Esophagus (tissue), 2 donors: ENCODE results near the gene COL1A1. TPM values are rescaled to one million over a fixed set of nuclear protein-coding genes. Genes with fewer than 3 reads are reported as not detected.
A peak's percentile ranks its signal among the peaks of the same experiment; 100 is the strongest.

Experiments
- H3K27ac ChIP-seq, 2 donors: one replicate each; pipeline ENCODE4 v1.5.1; 2013; ENCODE audit warnings: low read depth in 2 of 2, mild to moderate bottlenecking in 2 of 2, inconsistent platforms in 1 of 2, low read length in 1 of 2, moderate library complexity in 1 of 2
- H3K27me3 ChIP-seq, 2 donors: one replicate each; pipeline ENCODE4 v1.6.1; 2013; ENCODE audit warnings: low read length in 2 of 2, control low read depth in 1 of 2, mild to moderate bottlenecking in 1 of 2; ENCODE audit not compliant: insufficient read depth in 2 of 2, control insufficient read depth in 1 of 2
- H3K36me3 ChIP-seq, 2 donors: one replicate each; pipeline ENCODE4 v1.6.1; 2013; ENCODE audit warnings: low read length in 1 of 2; ENCODE audit not compliant: control insufficient read depth in 2 of 2, insufficient read depth in 2 of 2
- H3K4me1 ChIP-seq, 2 donors: one replicate each; pipeline ENCODE4 v1.6.1; 2013; ENCODE audit warnings: low read length in 1 of 2; ENCODE audit not compliant: control insufficient read depth in 2 of 2, insufficient read depth in 2 of 2
- H3K4me3 ChIP-seq, 2 donors: one replicate each; pipeline ENCODE4 v1.5.1; 2013; ENCODE audit warnings: low read length in 2 of 2, mild to moderate bottlenecking in 2 of 2, low read depth in 1 of 2, moderate library complexity in 1 of 2
- H3K9me3 ChIP-seq, 2 donors: one replicate each; pipeline ENCODE4 v1.6.1; 2013; ENCODE audit warnings: mild to moderate bottlenecking in 2 of 2, low read depth in 1 of 2, low read length in 1 of 2, moderate library complexity in 1 of 2; ENCODE audit not compliant: control insufficient read depth in 2 of 2, insufficient read depth in 1 of 2
- WGBS, 2 donors: extraction: QIAGEN DNeasy Blood & Tissue Kit; methylation state at CpG; one replicate each; pipeline ENCODE4 v1.1.7; 2013; 5-methylcytosine and 5-hydroxymethylcytosine counted together
- polyA plus RNA-seq, 2 donors: library from polyadenylated mRNA; stranded (reverse); fragments of 200-250 nt; gene quantifications; one replicate each; pipeline ENCODE4 v1.2.3, GENCODE V29; 2013
- donor health status: healthy with polysubstance abuse.
- donor health status: Bipolar disorder and iron deficiency.

COL1A1 gene
- polyA plus RNA-seq = 10 to 100 TPM; 11.8 to 12.8 TPM

- peaks cover 0 to under 1% of the 10 kb centered on the region in 2 donors for H3K36me3 ChIP-seq
- peak within 1 kb of the TSS; percentile 75 to 83 for H3K27ac ChIP-seq
- WGBS, 2 donors = 7% methylated on average over 28 to 34 of the region's 34 CpGs
- H3K27me3 ChIP-seq = peaks cover 0 to 4% of the 10 kb centered on the region in 2 donors
- H3K4me3 ChIP-seq = peak within 1 kb of the TSS; percentile 44 to 54
- no peaks in the 10 kb centered on the region for H3K4me1 ChIP-seq
- no peaks in the 10 kb centered on the region for H3K9me3 ChIP-seq
Observed at GRCh38 chr17:50201276-50201854, at the start of gene COL1A1. Gene COL1A1 (minus strand): TSS chr17:50201631. CDS start chr17:50201513, 118 bp downstream.

- H3K9me3 ChIP-seq = no peaks in the 10 kb centered on the region
- no peaks in the 10 kb centered on the region for H3K27me3 ChIP-seq
- H3K36me3 ChIP-seq = no peaks in the 10 kb centered on the region
- no peaks in the 10 kb centered on the region for H3K4me1 ChIP-seq
- no peak overlapping the region for H3K4me3 ChIP-seq
- H3K27ac ChIP-seq = no peak overlapping the region
- WGBS, 2 donors = 69 to 76% methylated on average over 2 of the region's 2 CpGs
Observed at GRCh38 chr17:50248255-50248654, 46.8 kb upstream of the COL1A1 start.

DNA sequence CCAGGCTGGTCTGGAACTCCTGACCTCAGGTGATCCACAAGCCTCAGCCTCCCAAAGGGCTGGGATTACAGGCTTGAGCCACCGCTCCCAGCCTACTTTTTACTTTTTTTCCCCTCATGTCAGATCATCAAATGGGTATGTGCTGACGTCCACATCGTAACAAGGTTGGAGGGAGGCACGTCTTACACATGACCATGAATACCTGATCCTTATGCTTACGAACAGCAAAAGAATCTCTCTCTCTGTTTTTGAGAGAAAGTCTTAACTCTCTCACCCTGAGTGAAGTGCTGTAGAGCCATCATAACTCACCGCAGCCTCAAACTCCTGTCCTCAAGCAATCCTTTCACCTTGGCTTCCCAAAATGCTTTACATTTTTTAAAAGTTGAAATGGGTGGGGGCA, 43.3 kb upstream of the COL1A1 start:
- Histone ChIP-seq H3K36me3 (no peaks in the 10 kb centered on the region), H3K4me3 (no peak overlapping the region), H3K27ac (no peak overlapping the region), H3K9me3 (no peaks in the 10 kb centered on the region), H3K4me1 (no peaks in the 10 kb centered on the region), H3K27me3 (no peaks in the 10 kb centered on the region)
- WGBS, 2 donors = 83 to 87% methylated on average over 6 of the region's 6 CpGs

DNA sequence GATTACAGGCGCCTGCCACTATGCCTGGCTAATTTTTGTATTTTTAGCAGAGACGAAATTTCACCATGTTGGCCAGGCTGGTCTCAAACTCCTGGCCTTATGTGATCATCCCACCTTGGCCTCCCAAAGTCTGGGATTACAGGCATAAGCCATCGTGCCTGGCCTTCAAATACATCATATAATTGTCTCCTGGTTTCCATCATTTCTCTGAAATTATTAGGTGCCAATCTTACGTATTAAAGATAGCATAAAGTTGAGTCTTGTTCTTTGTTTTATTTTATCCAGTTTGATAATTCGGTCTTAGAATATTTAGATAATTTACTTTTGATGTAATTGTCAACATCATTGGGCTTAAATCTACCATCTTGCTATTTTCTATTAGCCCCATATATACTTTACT, 40.0 kb upstream of the COL1A1 start:
- Histone ChIP-seq H3K4me3 (no peak overlapping the region), H3K27ac (no peak overlapping the region), H3K4me1 (no peaks in the 10 kb centered on the region), H3K36me3 (no peaks in the 10 kb centered on the region), H3K27me3 (no peaks in the 10 kb centered on the region), H3K9me3 (no peaks in the 10 kb centered on the region)
- 82 to 83% methylated on average over 5 of the region's 5 CpGs for WGBS, 2 donors

DNA sequence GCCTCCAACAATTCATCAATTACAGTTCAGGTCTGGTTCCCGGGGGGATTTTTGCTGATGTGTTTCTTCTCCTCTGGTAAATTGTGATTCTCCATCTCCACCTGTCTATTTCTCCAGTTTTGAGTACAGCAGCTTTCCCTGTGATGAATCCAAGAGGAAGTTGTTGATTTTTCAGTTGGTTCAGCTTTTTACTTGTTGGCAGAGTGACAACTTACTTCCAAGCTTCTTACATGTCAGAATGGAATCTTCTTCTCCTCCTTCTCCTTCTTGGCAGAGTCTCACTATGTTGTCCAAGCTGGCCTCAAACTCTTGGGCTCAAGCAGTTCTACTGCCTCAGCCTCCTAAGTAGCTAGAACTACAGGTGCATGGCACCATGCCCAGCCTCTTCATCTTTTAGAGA, 39.4 kb upstream of the COL1A1 start:
- H3K27ac ChIP-seq = no peak overlapping the region
- H3K36me3 ChIP-seq = no peaks in the 10 kb centered on the region
- no peaks in the 10 kb centered on the region for H3K27me3 ChIP-seq
- H3K4me1 ChIP-seq = no peaks in the 10 kb centered on the region
- H3K4me3 ChIP-seq = no peak overlapping the region
- H3K9me3 ChIP-seq = no peaks in the 10 kb centered on the region
- 86 to 88% methylated on average over 1 of the region's 1 CpG for WGBS, 2 donors

GRCh38 chr17:50239937-50240336, 38.5 kb upstream of the COL1A1 start:
- WGBS, 2 donors = 45 to 51% methylated on average over 4 of the region's 4 CpGs
- Histone ChIP-seq H3K4me1 (no peaks in the 10 kb centered on the region), H3K9me3 (no peaks in the 10 kb centered on the region), H3K27ac (no peak overlapping the region), H3K4me3 (no peak overlapping the region), H3K27me3 (no peaks in the 10 kb centered on the region), H3K36me3 (no peaks in the 10 kb centered on the region)

DNA sequence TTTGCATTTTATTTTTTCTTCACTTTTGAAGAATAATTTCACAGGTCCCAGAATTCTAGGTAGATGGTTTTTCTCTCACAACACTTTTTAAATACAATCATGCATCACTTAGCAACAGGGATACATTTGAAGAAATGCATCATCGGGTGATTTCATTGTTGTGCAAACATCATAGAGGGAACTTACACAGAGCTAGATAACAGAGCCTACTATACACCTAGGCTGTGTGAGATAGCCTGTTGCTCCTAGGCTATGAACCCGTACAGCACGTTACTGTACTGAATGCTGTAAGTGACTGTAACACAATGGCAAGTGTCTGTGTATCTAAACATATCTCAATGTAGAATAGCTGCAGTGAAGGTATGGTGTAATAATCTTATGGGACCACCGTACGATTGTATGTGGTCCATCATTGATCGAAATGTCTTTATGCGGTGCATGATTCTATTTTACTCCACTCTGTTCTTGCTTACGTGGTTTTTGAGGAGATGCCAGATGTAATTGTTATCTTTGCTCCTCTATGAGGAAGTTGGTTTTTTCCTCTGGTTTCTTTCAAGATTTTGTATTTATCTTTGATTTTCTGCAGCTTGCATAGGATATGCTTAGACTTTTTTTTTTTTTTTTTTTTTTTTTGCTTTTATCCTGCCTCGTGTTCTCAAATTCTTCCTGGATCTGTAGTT, 37.3 kb upstream of the COL1A1 start:
- Histone ChIP-seq H3K36me3 (no peaks in the 10 kb centered on the region), H3K27ac (no peak overlapping the region), H3K27me3 (no peaks in the 10 kb centered on the region), H3K4me3 (no peak overlapping the region), H3K4me1 (no peaks in the 10 kb centered on the region), H3K9me3 (no peaks in the 10 kb centered on the region)
- WGBS, 2 donors = 58 to 60% methylated on average over 9 of the region's 9 CpGs

- Histone ChIP-seq H3K4me1 (no peaks in the 10 kb centered on the region), H3K4me3 (no peak overlapping the region), H3K36me3 (no peaks in the 10 kb centered on the region), H3K27me3 (no peaks in the 10 kb centered on the region), H3K27ac (no peak overlapping the region), H3K9me3 (no peaks in the 10 kb centered on the region)
- 33 to 38% methylated on average over 2 of the region's 2 CpGs for WGBS, 2 donors
Observed at GRCh38 chr17:50237901-50238300, 36.5 kb upstream of the COL1A1 start.

DNA sequence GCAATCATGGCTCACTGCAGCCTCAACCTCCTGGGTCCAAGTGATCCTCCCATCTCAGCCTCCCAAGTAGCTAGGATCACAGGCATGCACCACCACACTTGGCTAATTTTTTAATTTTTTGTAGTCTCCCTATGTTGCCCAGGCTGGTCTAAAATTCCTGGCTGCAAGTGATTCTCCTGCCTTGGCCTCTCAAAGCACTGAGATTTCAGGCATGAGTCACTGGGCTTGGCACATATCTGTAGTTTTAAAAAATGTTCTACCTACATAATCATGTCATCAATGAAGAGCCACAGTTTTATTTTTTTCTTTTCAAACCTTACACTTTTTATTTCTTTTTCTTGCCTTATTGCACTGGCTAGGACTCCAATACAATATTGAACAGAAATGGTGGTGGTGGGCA, 33.1 kb upstream of the COL1A1 start:
- no peaks in the 10 kb centered on the region for H3K36me3 ChIP-seq
- no peak overlapping the region for H3K27ac ChIP-seq
- H3K4me3 ChIP-seq = no peak overlapping the region
- H3K9me3 ChIP-seq = no peaks in the 10 kb centered on the region
- H3K4me1 ChIP-seq = no peaks in the 10 kb centered on the region
- H3K27me3 ChIP-seq = no peaks in the 10 kb centered on the region

- 73 to 84% methylated on average over 3 of the region's 3 CpGs for WGBS, 2 donors
- Histone ChIP-seq H3K9me3 (peaks cover 3 to 5% of the 10 kb centered on the region in 2 donors), H3K27me3 (no peaks in the 10 kb centered on the region)
Observed at GRCh38 chr17:50225701-50226240, 24.3 kb upstream of the COL1A1 start.

More at GRCh38 chr17:50225701-50226240, 24.3 kb upstream of the COL1A1 start:
- Histone ChIP-seq H3K4me3 (no peak overlapping the region), H3K27ac (no peak overlapping the region), H3K4me1 (peaks cover 0 to 5% of the 10 kb centered on the region in 2 donors), H3K36me3 (no peaks in the 10 kb centered on the region)
